Heart right ventricle (tissue), 16 donors: Measurements from ENCODE around the gene PPFIA1. TPM values are rescaled to one million over a fixed set of nuclear protein-coding genes. Genes with fewer than 3 reads are reported as not detected.

ENCODE experiments used
- ATAC-seq, 8 donors: fragments of 200-7000 bp; cut with Tn5 transposase; one replicate each; pipeline ENCODE4 v1.9.1; 2020; ENCODE audit warnings: mild to moderate bottlenecking in 8 of 8, moderate library complexity in 8 of 8, moderate number of reproducible peaks in 1 of 8
- DNase-seq, 2 donors: peaks; one replicate each; pipeline ENCODE4 v3.0.0-alpha.2; 2020
- H3K27ac ChIP-seq, 10 donors: fragments of 200-600 bp; sonication (generic) in 2 of 10; one replicate each; pipeline versions ENCODE4 v1.5.0 to v1.8.0; 2020 to 2022; ENCODE audit warnings: mild to moderate bottlenecking in 3 of 10
- H3K27me3 ChIP-seq, 7 donors: fragments of 200-600 bp; one replicate each; pipeline ENCODE4 v1.8.0; 2021 to 2022; ENCODE audit warnings: mild to moderate bottlenecking in 2 of 7
- H3K36me3 ChIP-seq, 9 donors: fragments of 200-600 bp; sonication (generic) in 1 of 9; one replicate each; pipeline versions ENCODE4 v1.5.0 to v1.8.0; 2020 to 2022; ENCODE audit warnings: mild to moderate bottlenecking in 2 of 9
- H3K4me1 ChIP-seq, 9 donors: fragments of 200-600 bp; sonication (generic) in 1 of 9; one replicate each; pipeline versions ENCODE4 v1.5.0 to v1.8.0; 2020 to 2022; ENCODE audit warnings: mild to moderate bottlenecking in 4 of 9
- H3K4me3 ChIP-seq, 10 donors: fragments of 200-600 bp; sonication (generic) in 2 of 10; one replicate each; pipeline versions ENCODE4 v1.5.0 to v1.8.0; 2020 to 2022; ENCODE audit warnings: mild to moderate bottlenecking in 7 of 10, moderate library complexity in 2 of 10
- H3K9me3 ChIP-seq, 11 donors: fragments of 200-600 bp in 10 of 11; sonication (generic) in 2 of 11; one replicate each; pipeline versions ENCODE4 v1.5.0 to v1.8.0; 2013 to 2022; ENCODE audit warnings: mild to moderate bottlenecking in 2 of 11, control low read depth in 1 of 11, moderate library complexity in 1 of 11
- WGBS, 2 donors: extraction: QIAGEN DNeasy Blood & Tissue Kit; methylation state at CpG; one replicate each; pipeline ENCODE4 v1.1.7; 2013; ENCODE audit warnings: inconsistent platforms in 1 of 2; 5-methylcytosine and 5-hydroxymethylcytosine counted together
- intact Hi-C, 10 donors: fragments of 100-400 bp; cut with DNase I; formaldehyde crosslinking; loops; one replicate each; pipeline versions ENCODE4 v1.11.1 to v1.14.2; 2022
- long read RNA-seq, 3 donors: library from polyadenylated mRNA; unstranded; transcript quantifications; one replicate each; pipeline ENCODE4 v2.0.0, GENCODE V29; 2020 to 2021
- polyA plus RNA-seq, 2 donors: library from polyadenylated mRNA; stranded (reverse); fragments of 200-250 nt; gene quantifications; one replicate each; pipeline ENCODE4 v1.2.3, GENCODE V29; 2013
- total RNA-seq, 10 donors: library from RNA; stranded (reverse); fragmentation: NEBNext Ultra II Directional in 3 of 10; extraction: Animal tissue kit (Norgen Biotek cat#: 25700) in 3 of 10; gene quantifications; one replicate each; pipeline versions ENCODE4 v1.2.1 to v1.2.4, GENCODE V29; 2021 to 2023
- TF ChIP-seq, protein P1 (sequence below), 9 donors: fragments of 200-600 bp; sonication (generic) in 2 of 9; IDR thresholded peaks; one replicate each; pipeline versions ENCODE4 v1.5.0 to v1.8.0; 2021 to 2022; ENCODE audit warnings: antibody characterized with exemption in 9 of 9, mild to moderate bottlenecking in 5 of 9, moderate library complexity in 1 of 9
- donor health status: Arrhythmogenic right ventricular cardiomyopathy.
- donor health status: ischemic (EF 13 %, LVEDD 7.1; RV severe dilation, severe dysfunction).
- donor health status: healthy with polysubstance abuse.
- donor health status: DM: no; HTN: yes; CAD: no.
- donor health status: DM: no; HTN: no; CAD: no.
- donor health status: ischemic (EF 25% LVEDD 6.9; RV normal size, moderate dysfunction).
- donor health status: ischemic (EF 25% LVEDD 5.7; RV mildly dilated, moderate dysfunction).
- donor health status: healthy.
- donor health status: DM: yes; HTN: yes; CAD: no.
- donor health status: Ischemic cardiomyopathy.
- donor health status: ischemic (EF 35%, LVEDD 5.7; RV mildly dilated, moderate dysfunction).
- donor health status: nonischemic (EF 11% LVEDD 7.7; RV severe dilation, severe dysfunction).
- donor health status: DM: yes; HTN: yes; CAD: no.
- donor health status: PGD.
- donor health status: ischemic (EF 29% LVEDD 5.4; RV normal size, mild dysfunction).
- donor health status: nonischemic (EF 23%, LVEDD 6.1; RV moderate dilation, normal function).

The PPFIA1 gene
- total RNA-seq = 10 to 100 TPM; 35.8 to 57.2 (median 39.5) TPM
- 10 to 100 TPM; 14.0 to 20.1 TPM for polyA plus RNA-seq
- long read RNA-seq, donor 1, full-length matches to known transcripts = 2 of 65 reads
- long read RNA-seq, donor 1, partial matches to known transcripts = 32 of 65 reads
- long read RNA-seq, donor 1, other reads (novel, unspliced or antisense) = 31 of 65 reads
- long read RNA-seq, donor 2, full-length matches to known transcripts = 1 of 46 reads
- long read RNA-seq, donor 2, partial matches to known transcripts = 20 of 46 reads
- long read RNA-seq, donor 2, other reads (novel, unspliced or antisense) = 25 of 46 reads
- long read RNA-seq, donor 3, partial matches to known transcripts = 35 of 47 reads
- long read RNA-seq, donor 3, other reads (novel, unspliced or antisense) = 11 of 47 reads

DNA sequence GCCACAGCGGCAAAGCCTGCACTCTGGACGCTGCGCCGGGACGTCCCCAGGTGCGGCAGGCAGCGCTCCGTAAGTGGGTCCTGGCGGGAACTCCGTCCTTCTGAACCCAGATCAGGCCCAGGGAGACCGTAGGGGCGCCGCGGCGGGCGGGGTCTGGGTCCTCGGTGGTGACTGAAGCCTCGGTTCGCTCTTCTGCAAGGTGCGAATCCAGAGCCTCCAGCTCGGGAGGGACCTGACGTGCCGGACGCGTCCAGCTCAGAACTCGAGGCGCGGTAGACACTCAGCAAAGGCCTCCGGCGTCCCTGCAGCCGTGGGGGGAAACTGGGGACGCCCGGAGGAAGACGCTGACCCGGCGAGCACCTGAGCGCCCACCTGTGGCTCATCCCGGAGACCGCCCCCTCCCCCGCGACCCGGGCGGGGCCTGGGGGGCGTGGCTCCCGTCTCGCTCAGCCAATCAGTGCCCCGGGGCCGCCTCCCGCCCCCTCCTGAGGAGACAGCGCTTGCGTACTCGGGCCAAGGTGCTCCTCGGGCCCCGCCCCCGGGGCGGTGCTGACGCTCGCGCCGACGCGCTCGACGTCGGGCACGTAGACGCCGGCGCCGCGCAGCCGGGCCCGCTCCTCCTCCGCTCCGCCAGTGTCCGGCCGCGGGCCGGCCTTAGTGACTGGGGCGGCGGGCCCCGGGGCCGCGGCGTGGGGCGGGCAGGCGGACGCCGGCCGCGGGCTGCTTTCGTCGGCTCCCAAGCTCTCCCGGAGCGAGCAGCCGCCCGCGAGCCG is at the start of gene PPFIA1:
Gene PPFIA1, plus strand, starts transcription at position 587 of the 773 bp plus-strand sequence. CDS start 1,483 bp downstream, outside the sequence.
- intact Hi-C loops = loop anchor here in 2 of 10 donors (5.0 to 10.0 kb wide), 2 partner anchors 68 to 125 kb away; partner anchors contain the start of genes FADD (in 2 of the 2) and CTTN (in 1 of the 2)
- H3K36me3 ChIP-seq = peaks cover 0 to 34% (median 3%) of the 10 kb centered on the region in 9 donors
- DNase-seq = peak; percentile 95 to 96
- H3K9me3 ChIP-seq = no peaks in the 10 kb centered on the region
- H3K27ac ChIP-seq = peak within 1 kb of the TSS; percentile 62 to 95 (median 90)
- 0% methylated on average over 92 to 99 of the region's 99 CpGs for WGBS, 2 donors
- H3K4me1 ChIP-seq = peaks cover 6 to 39% (median 25%) of the 10 kb centered on the region in 9 donors
- H3K27me3 ChIP-seq = peaks cover 0 to 15% (median 0%) of the 10 kb centered on the region in 7 donors
- ATAC-seq = peak; percentile 98 to 100 (median 99)
- TF ChIP-seq, protein P1, sequence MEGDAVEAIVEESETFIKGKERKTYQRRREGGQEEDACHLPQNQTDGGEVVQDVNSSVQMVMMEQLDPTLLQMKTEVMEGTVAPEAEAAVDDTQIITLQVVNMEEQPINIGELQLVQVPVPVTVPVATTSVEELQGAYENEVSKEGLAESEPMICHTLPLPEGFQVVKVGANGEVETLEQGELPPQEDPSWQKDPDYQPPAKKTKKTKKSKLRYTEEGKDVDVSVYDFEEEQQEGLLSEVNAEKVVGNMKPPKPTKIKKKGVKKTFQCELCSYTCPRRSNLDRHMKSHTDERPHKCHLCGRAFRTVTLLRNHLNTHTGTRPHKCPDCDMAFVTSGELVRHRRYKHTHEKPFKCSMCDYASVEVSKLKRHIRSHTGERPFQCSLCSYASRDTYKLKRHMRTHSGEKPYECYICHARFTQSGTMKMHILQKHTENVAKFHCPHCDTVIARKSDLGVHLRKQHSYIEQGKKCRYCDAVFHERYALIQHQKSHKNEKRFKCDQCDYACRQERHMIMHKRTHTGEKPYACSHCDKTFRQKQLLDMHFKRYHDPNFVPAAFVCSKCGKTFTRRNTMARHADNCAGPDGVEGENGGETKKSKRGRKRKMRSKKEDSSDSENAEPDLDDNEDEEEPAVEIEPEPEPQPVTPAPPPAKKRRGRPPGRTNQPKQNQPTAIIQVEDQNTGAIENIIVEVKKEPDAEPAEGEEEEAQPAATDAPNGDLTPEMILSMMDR (IDR thresholded peaks at IDR 0.05) = peak in 3 of 9 donors; percentile 22 to 32 (median 26)
- peak within 1 kb of the TSS; percentile 62 to 98 (median 84) for H3K4me3 ChIP-seq

DNA sequence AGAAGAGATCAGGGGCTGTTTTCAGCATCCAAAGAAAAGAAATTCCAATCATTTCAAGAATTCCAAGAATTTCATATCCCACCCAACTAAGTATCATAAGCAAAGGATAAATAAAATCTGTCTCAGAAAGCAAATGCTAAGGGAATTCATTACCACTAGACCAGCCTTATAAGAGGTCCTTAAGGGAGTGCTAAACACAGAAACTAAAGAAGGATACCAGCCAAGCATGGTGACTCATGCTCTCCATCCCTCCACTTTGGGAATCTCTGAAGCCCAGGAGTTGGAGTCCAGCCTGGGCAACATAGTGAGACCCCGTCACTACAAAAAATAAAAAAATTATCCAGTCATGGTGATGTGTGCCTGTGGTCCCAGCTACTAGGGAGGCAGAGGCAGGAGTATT is 49.6 kb upstream of the PPFIA1 start:
- no peak for DNase-seq

DNA sequence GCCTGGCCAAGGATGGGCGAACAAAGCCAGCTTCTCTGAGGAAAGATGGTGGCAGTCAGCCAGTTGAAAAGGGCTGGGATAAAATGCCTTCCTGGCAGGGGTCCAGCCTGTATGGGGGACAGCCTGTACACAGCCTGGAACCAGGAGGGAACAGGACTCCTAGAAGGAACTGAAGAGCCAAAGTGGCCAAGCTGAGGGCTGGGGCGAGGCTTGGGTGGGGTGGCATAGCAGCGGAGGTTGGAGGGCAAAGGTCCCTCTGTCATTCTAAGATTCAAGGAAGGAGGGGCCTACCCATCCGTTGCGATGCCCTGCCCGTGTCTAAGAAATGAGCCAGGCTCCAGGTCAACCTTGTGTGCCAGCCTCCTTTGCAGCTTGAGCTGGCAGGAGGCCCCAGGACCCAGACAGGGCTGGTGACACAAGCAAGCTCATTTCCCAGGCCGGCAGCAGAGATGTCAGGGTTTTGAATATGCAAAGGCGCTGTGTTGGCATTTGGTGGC is 44.8 kb upstream of the PPFIA1 start:
- DNase-seq = no peak
- Histone ChIP-seq H3K4me3 (no peak overlapping the region), H3K4me1 (peaks cover 0 to 5% (median 1%) of the 10 kb centered on the region in 9 donors), H3K27ac (no peak overlapping the region), H3K27me3 (no peaks in the 10 kb centered on the region), H3K36me3 (no peaks in the 10 kb centered on the region), H3K9me3 (no peaks in the 10 kb centered on the region)
- TF ChIP-seq, protein P1 (IDR thresholded peaks at IDR 0.05) = no peak
- 64 to 73% methylated on average over 8 of the region's 8 CpGs for WGBS, 2 donors
- intact Hi-C loops = loop anchor here in 1 of 10 donors (1.0 kb wide), 1 partner anchor 14 kb away; no protein-coding TSS in a partner anchor
- ATAC-seq = peak in 3 of 8 donors; percentile 33 to 51 (median 37)

More for the DNA sequence above, 49.6 kb upstream of the PPFIA1 start:
- H3K4me1 ChIP-seq = no peaks in the 10 kb centered on the region
- no peak overlapping the region for H3K4me3 ChIP-seq
- H3K27ac ChIP-seq = no peak overlapping the region
- no peaks in the 10 kb centered on the region for H3K9me3 ChIP-seq
- peaks cover 0 to 6% (median 0%) of the 10 kb centered on the region in 7 donors for H3K27me3 ChIP-seq
- ATAC-seq = no peak
- intact Hi-C loops = no loop called here
- TF ChIP-seq, protein P1 (IDR thresholded peaks at IDR 0.05) = no peak
- no peaks in the 10 kb centered on the region for H3K36me3 ChIP-seq
- WGBS, 2 donors = 75 to 81% methylated on average over 1 of the region's 1 CpG

DNA sequence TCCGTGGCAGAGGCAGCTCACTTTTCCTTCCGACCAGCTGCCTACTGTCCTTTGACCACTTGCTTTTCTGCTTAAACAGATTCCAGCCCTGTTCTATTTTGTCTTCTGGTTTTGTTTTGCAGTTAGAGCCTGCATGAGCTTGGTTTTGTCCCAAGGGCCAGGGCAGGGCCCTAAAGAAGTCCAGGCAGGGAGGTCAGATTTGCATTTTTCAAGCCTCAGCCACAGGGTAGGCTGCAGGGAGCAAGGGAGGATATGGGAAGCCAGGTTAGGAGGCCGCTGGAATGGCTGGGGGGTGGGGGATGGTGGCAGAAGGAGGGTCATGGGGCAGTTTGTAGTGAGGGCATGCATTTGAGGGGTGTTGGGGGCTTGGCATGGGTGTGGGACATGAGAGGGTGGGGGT is 44.3 kb upstream of the PPFIA1 start:
- H3K27ac ChIP-seq = no peak overlapping the region
- intact Hi-C loops = loop anchor here in 1 of 10 donors (1.0 kb wide), 1 partner anchor 13 kb away; no protein-coding TSS in a partner anchor
- WGBS, 2 donors = 84 to 95% methylated on average over 3 of the region's 3 CpGs
- TF ChIP-seq, protein P1 (IDR thresholded peaks at IDR 0.05) = no peak
- DNase-seq = no peak
- no peaks in the 10 kb centered on the region for H3K27me3 ChIP-seq
- peaks cover 0 to 9% (median 6%) of the 10 kb centered on the region in 9 donors for H3K4me1 ChIP-seq
- no peak overlapping the region for H3K4me3 ChIP-seq
- no peaks in the 10 kb centered on the region for H3K9me3 ChIP-seq
- no peaks in the 10 kb centered on the region for H3K36me3 ChIP-seq
- no peak for ATAC-seq
